C4-2B (cell line): ENCODE results near the gene RRP8.

ENCODE experiments used
- ZFX ChIP-seq: fragments of 450-650 bp; IDR thresholded peaks from 2 replicates; pipeline ENCODE4 v1.6.1; 2017
- TF ChIP-seq, protein P1 (sequence below): fragments of 450-650 bp; conservative IDR thresholded peaks from 2 replicates; pipeline ENCODE4 v1.5.1; 2017; ENCODE audit warnings: mild to moderate bottlenecking

DNA sequence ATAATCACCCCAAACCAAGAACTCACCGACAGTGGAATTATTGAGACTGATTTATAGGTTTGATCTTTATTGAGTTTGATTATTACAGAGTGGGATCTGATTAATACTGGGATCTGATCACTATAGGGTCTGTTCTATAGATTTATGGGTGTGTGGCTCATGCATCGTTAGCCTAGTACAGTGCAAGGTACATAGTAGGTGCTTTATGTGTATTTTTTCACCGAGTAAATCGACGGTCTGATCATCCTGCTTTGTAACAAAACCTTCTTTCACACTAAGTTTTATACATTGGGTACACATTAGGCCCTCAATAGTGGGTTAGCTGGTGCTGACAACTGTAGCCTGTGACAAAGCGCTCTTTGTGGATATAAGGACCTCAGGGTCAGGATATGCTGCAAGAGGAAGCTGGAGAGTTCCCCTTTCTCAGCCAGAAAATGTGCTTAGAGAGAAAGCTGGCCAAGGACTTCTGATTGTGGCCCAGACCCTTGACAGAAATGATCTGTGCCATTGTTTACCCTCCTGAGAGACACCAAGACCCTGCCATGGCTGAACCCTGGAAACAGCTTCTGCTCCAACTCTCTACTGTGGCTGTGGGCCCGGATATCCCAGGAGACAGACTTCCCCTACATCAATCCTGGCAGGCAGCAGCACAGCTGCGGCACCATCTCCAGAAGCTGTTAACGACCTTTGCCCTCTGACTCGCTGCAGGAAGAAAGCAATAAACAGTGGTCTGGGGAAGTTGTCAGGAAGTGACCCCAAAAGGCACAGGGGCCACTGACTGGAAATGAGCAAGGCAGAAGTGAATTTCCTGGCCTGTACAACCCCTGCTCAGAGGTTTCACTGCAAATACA lies 31.9 kb upstream of the RRP8 start:
- TF ChIP-seq, protein P1, sequence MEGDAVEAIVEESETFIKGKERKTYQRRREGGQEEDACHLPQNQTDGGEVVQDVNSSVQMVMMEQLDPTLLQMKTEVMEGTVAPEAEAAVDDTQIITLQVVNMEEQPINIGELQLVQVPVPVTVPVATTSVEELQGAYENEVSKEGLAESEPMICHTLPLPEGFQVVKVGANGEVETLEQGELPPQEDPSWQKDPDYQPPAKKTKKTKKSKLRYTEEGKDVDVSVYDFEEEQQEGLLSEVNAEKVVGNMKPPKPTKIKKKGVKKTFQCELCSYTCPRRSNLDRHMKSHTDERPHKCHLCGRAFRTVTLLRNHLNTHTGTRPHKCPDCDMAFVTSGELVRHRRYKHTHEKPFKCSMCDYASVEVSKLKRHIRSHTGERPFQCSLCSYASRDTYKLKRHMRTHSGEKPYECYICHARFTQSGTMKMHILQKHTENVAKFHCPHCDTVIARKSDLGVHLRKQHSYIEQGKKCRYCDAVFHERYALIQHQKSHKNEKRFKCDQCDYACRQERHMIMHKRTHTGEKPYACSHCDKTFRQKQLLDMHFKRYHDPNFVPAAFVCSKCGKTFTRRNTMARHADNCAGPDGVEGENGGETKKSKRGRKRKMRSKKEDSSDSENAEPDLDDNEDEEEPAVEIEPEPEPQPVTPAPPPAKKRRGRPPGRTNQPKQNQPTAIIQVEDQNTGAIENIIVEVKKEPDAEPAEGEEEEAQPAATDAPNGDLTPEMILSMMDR, result no peak
- TF ChIP-seq ZFX, result no peak
